Measurements from ENCODE around the gene SRA1.
"Not testable (repeated sequence)": the region's sequence is repeated elsewhere in the genome, so short reads cannot be mapped to it uniquely, and the experiment has no call there.

The SRA1 gene

GRCh38 chr5:140596321-140596741 lies 39.1 kb upstream of the SRA1 start:
- no peak for TF ChIP-seq CTCF (IDR thresholded peaks at IDR 0.05; ENCODE audit: low read depth, low read length)
- no peak for DNase-seq (ENCODE audit: extremely low read depth, low read depth)

GRCh38 chr5:140595538-140596300 lies 38.4 kb upstream of the SRA1 start:
- TF ChIP-seq CTCF (IDR thresholded peaks at IDR 0.05; ENCODE audit: low read depth, low read length), result no peak
- DNase-seq (ENCODE audit: extremely low read depth, low read depth), result no peak

- no peak for DNase-seq (ENCODE audit: extremely low read depth, low read depth)
- TF ChIP-seq CTCF (IDR thresholded peaks at IDR 0.05; ENCODE audit: low read depth, low read length), result no peak
These were observed 36.9 kb upstream of the SRA1 start for GRCh38 chr5:140594169-140594568.

DNA sequence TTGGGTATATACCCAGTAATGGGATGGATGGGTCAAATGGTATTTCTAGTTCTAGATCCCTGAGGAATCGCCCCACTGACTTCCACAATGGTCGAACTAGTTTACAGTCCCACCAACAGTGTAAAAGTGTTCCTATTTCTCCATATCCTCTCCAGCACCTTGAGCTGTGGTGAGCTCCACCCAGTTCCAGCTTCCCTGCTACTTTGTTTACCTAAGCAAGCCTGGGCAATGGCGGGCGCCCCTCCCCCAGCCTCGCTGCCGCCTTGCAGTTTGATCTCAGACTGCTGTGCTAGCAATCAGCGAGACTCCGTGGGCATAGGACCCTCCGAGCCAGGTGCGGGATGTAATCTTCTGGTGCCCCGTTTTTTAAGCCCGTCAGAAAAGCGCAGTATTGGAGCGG lies 35.8 kb upstream of the SRA1 start:
- DNase-seq (ENCODE audit: extremely low read depth, low read depth), result not testable (repeated sequence)

- DNase-seq (ENCODE audit: extremely low read depth, low read depth), result no peak
- no peak for TF ChIP-seq CTCF (IDR thresholded peaks at IDR 0.05; ENCODE audit: low read depth, low read length)
These were observed 34.6 kb upstream of the SRA1 start for GRCh38 chr5:140591747-140592372.

DNA sequence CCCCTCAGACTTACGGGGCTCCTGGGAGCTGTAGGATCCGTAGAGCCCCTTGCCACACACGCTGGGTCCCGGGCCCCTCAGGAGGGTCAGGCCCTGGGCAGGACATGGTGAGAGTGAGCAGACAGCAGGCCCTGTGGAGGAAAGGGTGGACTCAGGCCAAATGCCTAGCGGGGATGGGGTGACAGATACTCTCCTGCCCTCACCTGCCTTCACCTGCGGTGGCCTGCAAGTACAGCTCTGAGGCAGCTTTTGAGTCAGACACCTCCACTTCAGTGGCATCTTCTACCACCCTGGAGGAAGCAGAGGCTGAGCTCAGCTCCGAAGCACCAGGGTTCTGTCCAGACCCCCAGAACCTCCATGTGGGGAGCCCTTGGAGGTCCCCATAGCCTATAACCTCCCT lies 33.6 kb upstream of the SRA1 start:
- DNase-seq (ENCODE audit: extremely low read depth, low read depth), result no peak

DNA sequence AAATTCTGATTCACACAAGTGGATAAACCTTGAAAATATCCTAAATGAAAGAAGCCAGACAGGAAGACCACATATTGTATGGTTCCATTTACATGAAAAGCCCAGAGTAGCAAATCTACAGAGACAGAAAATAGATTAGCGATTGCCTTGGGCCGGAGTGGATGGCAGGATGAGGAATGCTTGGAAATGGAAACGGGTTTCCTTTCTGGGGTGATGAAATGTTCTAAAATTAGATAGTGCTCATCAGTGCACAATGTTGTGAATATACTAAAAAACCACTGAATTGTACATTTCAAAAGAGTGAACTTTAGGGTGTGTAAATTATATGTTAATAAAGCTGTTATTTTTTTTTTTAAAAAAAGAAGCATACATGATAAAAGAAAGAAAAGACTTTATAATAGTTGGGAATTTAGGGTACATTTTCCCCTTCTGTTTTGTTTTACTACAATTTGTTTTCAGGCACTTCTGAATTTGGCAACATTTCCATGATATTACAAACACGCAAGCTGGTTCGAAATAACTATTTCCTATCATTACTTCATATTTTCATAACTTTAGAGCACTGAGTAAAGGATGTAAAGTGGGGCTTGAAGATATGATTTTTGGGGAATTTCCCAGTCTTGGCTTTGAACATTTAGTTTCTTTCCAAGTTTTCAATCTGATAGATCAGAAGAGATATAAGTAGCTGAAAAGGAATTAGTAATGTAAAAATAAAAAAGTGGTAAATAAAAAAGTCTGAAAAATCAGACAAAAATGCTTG lies 31.2 kb upstream of the SRA1 start:
- no peak for DNase-seq (ENCODE audit: extremely low read depth, low read depth)
- TF ChIP-seq CTCF (IDR thresholded peaks at IDR 0.05; ENCODE audit: low read depth, low read length), result no peak

More for the DNA sequence above, 33.6 kb upstream of the SRA1 start:
- TF ChIP-seq CTCF (IDR thresholded peaks at IDR 0.05; ENCODE audit: low read depth, low read length), result no peak

Measured in AG09319 (cell line).